ENCODE results near the gene ADCK2. TPM values are rescaled to one million over a fixed set of nuclear protein-coding genes. Genes with fewer than 3 reads are reported as not detected.
"Not testable (repeated sequence)": the region's sequence is repeated elsewhere in the genome, so short reads cannot be mapped to it uniquely, and the experiment has no call there.

ADCK2 gene
- total RNA-seq, 4 donors from 2014 or later: 19.8 to 40.4 (median 25.8) TPM

- no peak overlapping the region for H3K27ac ChIP-seq
- no peaks in the 10 kb centered on the region for H3K27me3 ChIP-seq
- H3K36me3 ChIP-seq: peaks cover 0 to 17% (median 0%) of the 10 kb centered on the region in 3 donors
- no peaks in the 10 kb centered on the region for H3K4me1 ChIP-seq
- no peaks in the 10 kb centered on the region for H3K9me3 ChIP-seq
- TF ChIP-seq POLR2A (IDR thresholded peaks at IDR 0.05) (no peak), CTCF (IDR thresholded peaks at IDR 0.05) (no peak)
- H3K4me3 ChIP-seq: no peak overlapping the region
- DNase-seq: no peak
Observed at GRCh38 chr7:140734096-140734495, 61.4 kb downstream of the ADCK2 start.

- Histone ChIP-seq H3K9me3 (no peaks in the 10 kb centered on the region), H3K4me3 (no peak overlapping the region), H3K4me1 (no peaks in the 10 kb centered on the region), H3K36me3 (peaks cover 0 to 24% (median 0%) of the 10 kb centered on the region in 3 donors), H3K27ac (no peak overlapping the region), H3K27me3 (no peaks in the 10 kb centered on the region)
- no peak for DNase-seq
- TF ChIP-seq CTCF (IDR thresholded peaks at IDR 0.05) (no peak), POLR2A (IDR thresholded peaks at IDR 0.05) (no peak)
Observed at GRCh38 chr7:140734729-140735128, 62.0 kb downstream of the ADCK2 start.

- no peak for DNase-seq
- TF ChIP-seq POLR2A (IDR thresholded peaks at IDR 0.05) (no peak), CTCF (IDR thresholded peaks at IDR 0.05) (no peak)
- no peaks in the 10 kb centered on the region for H3K4me1 ChIP-seq
- H3K36me3 ChIP-seq: peaks cover 0 to 22% (median 0%) of the 10 kb centered on the region in 3 donors
- H3K4me3 ChIP-seq: no peak overlapping the region
- H3K27ac ChIP-seq: no peak overlapping the region
- no peaks in the 10 kb centered on the region for H3K27me3 ChIP-seq
- no peaks in the 10 kb centered on the region for H3K9me3 ChIP-seq
Observed at GRCh38 chr7:140738280-140738679, 65.5 kb downstream of the ADCK2 start.

GRCh38 chr7:140743255-140743654, 70.5 kb downstream of the ADCK2 start:
- not testable (repeated sequence) for H3K4me3 ChIP-seq, H3K27me3 ChIP-seq, DNase-seq, H3K27ac ChIP-seq, H3K9me3 ChIP-seq, H3K4me1 ChIP-seq
- peaks cover 0 to 10% (median 0%) of the 10 kb centered on the region in 3 donors for H3K36me3 ChIP-seq

- H3K4me1 ChIP-seq: no peaks in the 10 kb centered on the region
- TF ChIP-seq CTCF (IDR thresholded peaks at IDR 0.05) (no peak), POLR2A (IDR thresholded peaks at IDR 0.05) (no peak)
Observed at GRCh38 chr7:140744005-140744404, 71.3 kb downstream of the ADCK2 start.

More at GRCh38 chr7:140744005-140744404, 71.3 kb downstream of the ADCK2 start:
- Histone ChIP-seq H3K9me3 (no peaks in the 10 kb centered on the region), H3K4me3 (no peak overlapping the region), H3K27ac (no peak overlapping the region), H3K27me3 (no peaks in the 10 kb centered on the region), H3K36me3 (peaks cover 0 to 13% (median 0%) of the 10 kb centered on the region in 3 donors)
- peak in 1 of 3 donors; percentile 46 for DNase-seq

Small RNA genes within 50 kb of the gene (small RNA-seq; reads per million reads assigned to genes)
- 0 reads per million in 2 donors for gene RN7SL771P

Other genes with a start within 250 kb of the ADCK2 start
- 100 to 1,000 TPM; 100 to 194 (median 105) TPM for gene MKRN1, start 193.4 kb upstream of the ADCK2 start, total RNA-seq
- gene DENND2A, start 32.1 kb upstream of the ADCK2 start, total RNA-seq: 10 to 100 TPM in 2 of 4 donors, 1 to 10 TPM in 2; 1.6 to 44.6 (median 8.3) TPM
- gene NDUFB2, start 23.8 kb downstream of the ADCK2 start, total RNA-seq: 100 to 1,000 TPM; 128 to 216 (median 173) TPM

All from Peyer's patch (tissue), 4 donors.